GM12801 (cell line): ENCODE data around the gene WNT9B.

Source experiments
- CTCF ChIP-seq: IDR thresholded peaks from one replicate; pipeline ENCODE4 v1.5.1; 2011; ENCODE audit warnings: control low read depth; ENCODE audit not compliant: insufficient read length; ENCODE audit errors: extremely low read depth

Gene WNT9B

GRCh38 chr17:46850688-46851028 is 725 bp upstream of the WNT9B start:
- no peak for TF ChIP-seq CTCF

DNA sequence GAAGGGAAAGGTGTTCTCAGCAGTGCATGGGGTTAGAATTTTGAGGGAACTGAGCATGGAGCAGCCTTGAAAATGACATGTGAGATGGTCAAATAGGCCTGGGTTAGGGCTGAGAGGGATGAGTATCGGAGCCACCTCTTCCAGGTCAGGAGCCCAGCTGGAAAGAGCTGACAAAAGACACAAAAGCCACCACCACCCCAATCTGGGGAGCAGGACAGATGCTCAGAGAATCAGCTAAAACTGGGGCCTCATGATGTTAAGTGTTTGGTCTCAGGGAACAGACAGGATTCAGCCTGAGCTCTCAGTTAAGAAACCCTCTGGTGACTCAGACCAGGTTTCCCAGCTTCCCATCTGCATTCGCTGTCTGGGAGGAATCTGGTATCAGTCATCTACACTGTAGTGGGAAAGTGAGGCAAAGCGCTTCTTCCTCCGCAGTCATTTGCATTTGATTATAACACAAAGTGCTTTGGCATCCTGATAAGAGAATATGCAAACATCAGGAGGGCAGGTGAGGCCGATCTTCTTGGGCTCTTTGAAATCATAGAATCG is 2.6 kb downstream of the WNT9B start:
- TF ChIP-seq CTCF, result no peak

DNA sequence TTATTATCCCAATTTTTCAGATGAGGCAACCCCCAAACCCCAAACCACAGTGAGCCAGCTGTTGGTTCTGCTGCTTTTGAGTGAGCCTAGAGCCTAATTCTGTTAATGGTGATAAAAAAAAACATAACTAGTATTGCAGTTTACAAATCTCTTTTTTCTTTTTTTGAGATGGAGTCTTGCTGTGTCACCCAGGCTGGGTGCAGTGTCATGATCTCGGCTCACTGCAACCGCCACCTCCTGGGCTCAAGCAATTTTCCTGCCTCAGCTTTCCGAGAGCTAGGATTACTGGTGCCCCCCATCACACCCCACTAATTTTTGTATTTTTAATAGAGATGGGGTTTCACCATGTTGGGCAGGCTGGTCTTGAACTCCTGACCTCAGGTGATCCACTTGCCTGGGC is 3.1 kb downstream of the WNT9B start:
- TF ChIP-seq CTCF, result no peak

DNA sequence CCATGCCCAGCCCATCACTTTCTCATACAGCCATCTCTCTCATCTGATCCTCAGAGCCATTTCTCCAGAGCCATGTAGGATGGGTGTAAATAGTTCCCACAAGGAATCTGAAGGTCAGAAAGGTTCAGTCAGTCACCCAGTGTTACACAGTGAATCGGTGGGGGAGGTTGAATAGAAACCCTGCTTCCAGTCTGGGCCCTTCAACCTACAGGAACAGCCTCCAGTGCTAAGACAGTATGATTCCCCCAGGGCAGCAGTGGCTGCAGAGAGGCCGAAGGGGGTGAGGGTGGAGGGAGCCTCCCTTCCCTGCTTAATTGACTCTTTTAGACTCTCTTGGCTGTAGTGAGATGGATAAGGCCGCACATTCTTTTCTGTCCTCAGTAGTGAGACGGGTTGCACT is 3.6 kb downstream of the WNT9B start:
- no peak for TF ChIP-seq CTCF

DNA sequence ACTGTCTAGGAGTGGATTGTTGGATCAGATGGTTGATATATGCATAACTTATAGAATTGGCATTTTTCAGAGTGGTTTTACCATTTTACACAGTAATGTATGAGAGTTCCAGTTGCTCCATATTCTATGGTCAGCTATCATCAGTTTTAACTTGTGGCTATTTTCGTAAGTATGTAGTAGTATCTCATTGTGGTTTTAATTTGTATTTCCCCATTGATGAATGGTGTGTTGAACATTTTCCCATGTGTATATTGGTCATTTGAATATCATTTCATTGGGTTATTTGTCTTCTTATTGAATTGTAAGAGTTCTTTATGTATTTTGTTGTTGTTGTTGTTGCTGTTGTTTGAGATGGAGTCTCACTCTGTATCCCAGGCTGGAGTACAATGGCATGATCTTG is 6.2 kb downstream of the WNT9B start:
- TF ChIP-seq CTCF, result no peak

GRCh38 chr17:46859996-46860395 is 8.6 kb downstream of the WNT9B start:
- TF ChIP-seq CTCF, result no peak

- no peak for TF ChIP-seq CTCF
Observed at GRCh38 chr17:46862949-46863348, 11.6 kb downstream of the WNT9B start.
